Mucosa of descending colon (tissue), 3 donors: ENCODE results near the gene TMEM53. TPM values are rescaled to one million over a fixed set of nuclear protein-coding genes. Genes with fewer than 3 reads are reported as not detected.

Experiments used
- ATAC-seq: fragments of 200-7000 bp; cut with Tn5 transposase; one replicate; pipeline ENCODE4 v1.9.1; 2020; ENCODE audit warnings: mild to moderate bottlenecking, moderate library complexity
- DNase-seq, 3 donors: peaks; one replicate each; pipeline ENCODE4 v3.0.0-alpha.2; 2020
- H3K36me3 ChIP-seq: fragments of 200-600 bp; one replicate; pipeline ENCODE4 v1.8.0; 2021; ENCODE audit warnings: low read depth, mild to moderate bottlenecking
- H3K4me1 ChIP-seq: fragments of 200-600 bp; one replicate; pipeline ENCODE4 v1.8.0; 2021; ENCODE audit warnings: low read depth, mild to moderate bottlenecking
- H3K4me3 ChIP-seq: fragments of 200-600 bp; one replicate; pipeline ENCODE4 v1.8.0; 2021; ENCODE audit warnings: mild to moderate bottlenecking
- H3K9me3 ChIP-seq: fragments of 200-600 bp; one replicate; pipeline ENCODE4 v1.8.0; 2021; ENCODE audit warnings: mild to moderate bottlenecking
- CTCF ChIP-seq: fragments of 200-600 bp; IDR thresholded peaks from one replicate; pipeline ENCODE4 v1.8.0; 2022; ENCODE audit warnings: antibody characterized with exemption, mild to moderate bottlenecking
- intact Hi-C, 2 donors: fragments of 100-400 bp; cut with DNase I in 1 of 2; cut with micrococcal nuclease in 1 of 2; formaldehyde crosslinking; loops; one replicate each; pipeline versions ENCODE4 v1.11.0 to v1.11.1; 2022; cut with DNase I, micrococcal nuclease
- total RNA-seq, 3 donors: library from RNA; stranded (reverse); fragmentation: NEBNext Ultra II Directional in 2 of 3; extraction: Animal tissue kit (Norgen Biotek cat#: 25700) in 2 of 3; gene quantifications; one replicate each; pipeline versions ENCODE4 v1.2.1 to v1.2.4, GENCODE V29; 2021 to 2023
- donor health status: DM: no; HTN: no; CAD: no; lungs with moderate emphysema.
- donor health status: DM: no; HTN: no; CAD: no.
- donor health status: DM: no; HTN: yes; CAD: no.

TMEM53 gene
- total RNA-seq, 3 donors from 2014 or later, result 19.3 to 46.0 (median 36.6) TPM

- intact Hi-C loops, result no loop called here
- no peaks in the 10 kb centered on the region for H3K9me3 ChIP-seq
- TF ChIP-seq CTCF, result no peak
- no peak overlapping the region for H3K4me3 ChIP-seq
- peaks cover 7% of the 10 kb centered on the region for H3K4me1 ChIP-seq
- ATAC-seq, result no peak
- no peaks in the 10 kb centered on the region for H3K36me3 ChIP-seq
- DNase-seq, result no peak
Observed at GRCh38 chr1:44637702-44638411, 36.4 kb downstream of the TMEM53 start.

GRCh38 chr1:44636688-44637598, 37.3 kb downstream of the TMEM53 start:
- no peaks in the 10 kb centered on the region for H3K9me3 ChIP-seq
- ATAC-seq, result no peak
- H3K4me3 ChIP-seq, result no peak overlapping the region
- TF ChIP-seq CTCF, result no peak
- no peak for DNase-seq
- no peaks in the 10 kb centered on the region for H3K36me3 ChIP-seq
- peaks cover 11% of the 10 kb centered on the region for H3K4me1 ChIP-seq
- intact Hi-C loops, result no loop called here

GRCh38 chr1:44636083-44636687, 38.1 kb downstream of the TMEM53 start:
- Histone ChIP-seq H3K4me3 (no peak overlapping the region), H3K36me3 (no peaks in the 10 kb centered on the region), H3K4me1 (peaks cover 11% of the 10 kb centered on the region), H3K9me3 (no peaks in the 10 kb centered on the region)
- no peak for TF ChIP-seq CTCF
- intact Hi-C loops, result no loop called here
- no peak for ATAC-seq
- DNase-seq, result no peak

GRCh38 chr1:44635439-44635838, 38.8 kb downstream of the TMEM53 start:
- no peak for DNase-seq
- no peak for ATAC-seq
- no peak for TF ChIP-seq CTCF
- Histone ChIP-seq H3K36me3 (no peaks in the 10 kb centered on the region), H3K9me3 (no peaks in the 10 kb centered on the region), H3K4me1 (peaks cover 11% of the 10 kb centered on the region), H3K4me3 (no peak overlapping the region)
- intact Hi-C loops, result no loop called here

- H3K4me1 ChIP-seq, result peaks cover 11% of the 10 kb centered on the region
- DNase-seq (no peak), ATAC-seq (no peak)
- intact Hi-C loops, result no loop called here
- no peaks in the 10 kb centered on the region for H3K36me3 ChIP-seq
- no peaks in the 10 kb centered on the region for H3K9me3 ChIP-seq
- no peak for TF ChIP-seq CTCF
- no peak overlapping the region for H3K4me3 ChIP-seq
Observed at GRCh38 chr1:44634606-44635189, 39.6 kb downstream of the TMEM53 start.
